ENCODE results near the gene DNAJC18.
"Not testable (repeated sequence)": the region's sequence is repeated elsewhere in the genome, so short reads cannot be mapped to it uniquely, and the experiment has no call there.

Gene DNAJC18

GRCh38 chr5:139481122-139481533, 41.8 kb upstream of the DNAJC18 start:
- no peak for DNase-seq (ENCODE audit: low spot score)
- TF ChIP-seq CTCF (IDR thresholded peaks at IDR 0.05; ENCODE audit: extremely low read depth, insufficient read depth, missing control alignments), result no peak
- in situ Hi-C loops (cut with MboI; ENCODE audit: low pct_unique_long_range_greater_than_20kb, low sequenced_read_pairs, unreplicated experiment), result no loop called here

- in situ Hi-C loops (cut with MboI; ENCODE audit: low pct_unique_long_range_greater_than_20kb, low sequenced_read_pairs, unreplicated experiment); DNase-seq (ENCODE audit: low spot score): not testable (repeated sequence)
These were observed 40.4 kb upstream of the DNAJC18 start for GRCh38 chr5:139479729-139480128.

GRCh38 chr5:139478657-139479423, 39.5 kb upstream of the DNAJC18 start:
- in situ Hi-C loops (cut with MboI; ENCODE audit: low pct_unique_long_range_greater_than_20kb, low sequenced_read_pairs, unreplicated experiment); DNase-seq (ENCODE audit: low spot score): not testable (repeated sequence)

- DNase-seq (ENCODE audit: low spot score), result no peak
- in situ Hi-C loops (cut with MboI; ENCODE audit: low pct_unique_long_range_greater_than_20kb, low sequenced_read_pairs, unreplicated experiment), result no loop called here
- no peak for TF ChIP-seq CTCF (IDR thresholded peaks at IDR 0.05; ENCODE audit: extremely low read depth, insufficient read depth, missing control alignments)
These were observed 36.7 kb upstream of the DNAJC18 start for GRCh38 chr5:139475865-139476617.

- no peak for DNase-seq (ENCODE audit: low spot score)
- no peak for TF ChIP-seq CTCF (IDR thresholded peaks at IDR 0.05; ENCODE audit: extremely low read depth, insufficient read depth, missing control alignments)
- in situ Hi-C loops (cut with MboI; ENCODE audit: low pct_unique_long_range_greater_than_20kb, low sequenced_read_pairs, unreplicated experiment), result no loop called here
These were observed 35.8 kb upstream of the DNAJC18 start for GRCh38 chr5:139474890-139475791.

GRCh38 chr5:139473565-139473964, 34.2 kb upstream of the DNAJC18 start:
- in situ Hi-C loops (cut with MboI; ENCODE audit: low pct_unique_long_range_greater_than_20kb, low sequenced_read_pairs, unreplicated experiment), result no loop called here
- no peak for TF ChIP-seq CTCF (IDR thresholded peaks at IDR 0.05; ENCODE audit: extremely low read depth, insufficient read depth, missing control alignments)
- no peak for DNase-seq (ENCODE audit: low spot score)

- no peak for TF ChIP-seq CTCF (IDR thresholded peaks at IDR 0.05; ENCODE audit: extremely low read depth, insufficient read depth, missing control alignments)
- DNase-seq (ENCODE audit: low spot score), result no peak
These were observed 33.8 kb upstream of the DNAJC18 start for GRCh38 chr5:139473105-139473504.

More at GRCh38 chr5:139473105-139473504, 33.8 kb upstream of the DNAJC18 start:
- in situ Hi-C loops (cut with MboI; ENCODE audit: low pct_unique_long_range_greater_than_20kb, low sequenced_read_pairs, unreplicated experiment), result no loop called here
